GM13976 (cell line): ENCODE measurements around the gene AP3B1.

Experiments
- DNase-seq: peaks from one replicate; pipeline ENCODE4 v3.0.0; 2012; ENCODE audit warnings: low spot score
- CTCF ChIP-seq: IDR thresholded peaks from 2 replicates; pipeline ENCODE4 v1.5.1; 2012; ENCODE audit warnings: borderline replicate concordance, mild to moderate bottlenecking; ENCODE audit not compliant: insufficient read depth; ENCODE audit errors: extremely low read depth, missing control alignments, control extremely low read depth
- in situ Hi-C: fragments of 300-500 bp; cut with MboI; formaldehyde crosslinking; loops from one replicate; pipeline ENCODE4 v1.12.0; 2022; ENCODE audit warnings: low sequenced_read_pairs, mixed read lengths, inconsistent platforms; ENCODE audit not compliant: unreplicated experiment

Gene AP3B1

GRCh38 chr5:77957516-77957915 lies 337.0 kb downstream of the AP3B1 start:
- DNase-seq: no peak
- in situ Hi-C loops: no loop called here
- no peak for TF ChIP-seq CTCF

DNA sequence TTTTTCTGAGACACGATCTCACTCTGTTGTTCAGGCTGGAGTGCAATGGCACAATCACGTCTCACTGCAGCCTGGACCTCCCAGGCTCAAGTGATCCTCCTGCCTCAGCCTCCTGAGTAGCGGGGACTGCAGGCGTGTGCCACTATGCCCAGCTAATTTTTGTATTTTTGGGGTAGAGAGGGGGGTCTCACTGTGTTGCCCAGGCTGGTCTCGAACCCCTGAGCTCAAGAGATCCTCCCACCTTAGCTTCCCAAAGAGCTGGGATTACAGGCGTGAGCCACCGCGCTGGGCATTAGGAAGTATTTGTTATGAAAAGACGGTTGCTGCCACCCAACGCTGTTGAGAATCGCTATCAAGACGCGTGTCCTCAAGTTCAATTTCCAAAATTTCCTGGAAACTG lies 337.4 kb downstream of the AP3B1 start:
- DNase-seq: no peak

DNA sequence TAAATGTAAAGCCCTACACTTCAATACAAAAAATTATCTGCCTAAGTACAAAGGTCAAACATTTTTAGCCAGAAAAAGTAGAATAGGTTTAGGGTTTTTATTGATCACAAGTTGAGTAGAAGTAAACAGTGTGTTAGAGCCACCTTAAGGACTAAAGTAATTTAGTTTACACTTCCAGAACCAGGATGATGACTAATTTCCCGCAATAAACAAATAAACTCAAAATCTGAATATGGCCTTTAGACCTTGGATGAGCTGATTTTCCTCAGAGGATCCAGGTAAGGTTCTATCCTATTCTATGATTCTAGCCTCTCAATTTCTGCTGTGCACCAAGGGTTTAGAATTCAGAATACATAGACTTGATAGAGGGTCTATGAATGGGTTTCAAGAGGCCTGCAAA lies 338.9 kb downstream of the AP3B1 start:
- in situ Hi-C loops: no loop called here
- no peak for DNase-seq
- no peak for TF ChIP-seq CTCF

More for the DNA sequence above, 337.4 kb downstream of the AP3B1 start:
- no peak for TF ChIP-seq CTCF
- in situ Hi-C loops: no loop called here

- TF ChIP-seq CTCF: no peak
- in situ Hi-C loops: no loop called here
Measured at GRCh38 chr5:77953374-77953773, 341.1 kb downstream of the AP3B1 start.

DNA sequence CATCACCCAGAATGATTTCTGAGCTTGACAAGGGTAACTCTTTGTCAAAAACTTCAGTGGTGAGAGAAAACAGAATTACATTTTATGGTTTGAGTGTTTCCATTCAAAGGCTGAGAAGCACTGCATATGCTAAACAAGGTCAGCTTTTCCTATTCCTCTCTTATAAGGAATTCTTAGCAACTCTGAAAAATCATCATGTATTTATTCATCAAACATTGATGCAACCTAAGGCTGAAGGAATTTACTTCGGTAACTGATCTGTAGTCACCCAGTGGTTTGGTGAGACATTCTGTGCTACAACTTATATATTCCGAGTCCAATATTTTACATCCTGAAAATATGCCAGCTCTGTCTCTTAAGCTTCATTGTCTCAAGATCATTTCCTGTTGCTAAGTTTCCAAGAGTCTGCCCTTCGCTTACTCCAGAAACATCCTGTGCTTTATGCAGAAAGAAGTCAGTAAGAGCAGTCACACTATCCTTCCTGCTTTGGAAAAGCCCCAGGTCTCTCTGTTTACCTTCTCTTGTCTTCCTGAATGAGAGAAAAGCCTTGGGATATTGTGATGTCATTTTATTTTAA lies 341.8 kb downstream of the AP3B1 start:
- TF ChIP-seq CTCF: no peak
- in situ Hi-C loops: no loop called here
- DNase-seq: no peak

More at GRCh38 chr5:77953374-77953773, 341.1 kb downstream of the AP3B1 start:
- DNase-seq: no peak
